IPS-NIHi11 (cell line): ENCODE measurements around the gene PRR5.
"Not testable (repeated sequence)": the region's sequence is repeated elsewhere in the genome, so short reads cannot be mapped to it uniquely, and the experiment has no call there.

ENCODE experiments used
- DNase-seq: peaks from one replicate; pipeline ENCODE4 v3.0.0; 2012; ENCODE audit warnings: mixed read lengths, low spot score

PRR5 gene

DNA sequence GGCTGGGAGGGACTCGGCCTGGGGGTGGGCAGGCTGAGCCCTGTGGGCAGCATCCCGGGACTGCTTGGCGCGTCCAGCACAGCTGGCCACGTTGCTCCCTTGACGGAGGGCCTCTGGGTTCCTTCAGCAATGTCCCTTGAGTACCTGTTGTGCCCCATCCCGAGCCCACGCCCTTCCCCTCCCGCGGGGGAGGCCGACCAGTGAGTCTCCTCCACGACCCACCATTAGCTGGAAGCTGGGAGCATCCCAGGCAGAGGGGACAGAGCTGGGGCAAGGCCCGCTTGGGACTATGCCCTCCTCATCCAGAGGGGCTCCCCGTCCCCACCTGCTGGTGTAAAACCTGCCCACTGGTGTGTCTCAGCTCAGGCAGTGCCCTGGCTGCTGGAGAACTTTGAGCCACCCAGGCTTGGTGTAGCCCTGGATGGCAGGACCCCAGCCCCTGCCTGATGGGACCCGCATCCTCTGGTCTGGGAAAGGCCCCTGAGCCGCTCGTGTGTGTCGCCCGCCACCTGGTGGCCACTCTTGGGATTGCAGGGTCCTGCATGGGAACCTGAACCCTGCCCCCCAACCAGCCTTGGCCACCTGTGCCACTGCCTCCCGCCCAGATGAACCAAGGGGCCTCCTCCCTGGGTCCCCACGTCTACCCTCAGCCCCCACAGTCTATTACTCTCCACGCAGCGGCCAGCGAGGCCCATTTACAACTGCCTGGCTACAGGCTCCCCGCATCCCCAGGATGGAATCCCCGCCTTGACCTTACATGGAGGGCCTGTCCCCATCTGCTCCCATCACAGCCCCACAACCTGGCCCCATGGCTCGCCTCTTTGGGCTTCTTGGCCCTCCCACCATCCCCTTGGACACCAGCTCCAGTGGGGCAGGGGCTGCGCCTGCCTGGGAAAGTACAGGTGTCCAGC, 33.8 kb downstream of the PRR5 start:
- peak; percentile 93 for DNase-seq

DNA sequence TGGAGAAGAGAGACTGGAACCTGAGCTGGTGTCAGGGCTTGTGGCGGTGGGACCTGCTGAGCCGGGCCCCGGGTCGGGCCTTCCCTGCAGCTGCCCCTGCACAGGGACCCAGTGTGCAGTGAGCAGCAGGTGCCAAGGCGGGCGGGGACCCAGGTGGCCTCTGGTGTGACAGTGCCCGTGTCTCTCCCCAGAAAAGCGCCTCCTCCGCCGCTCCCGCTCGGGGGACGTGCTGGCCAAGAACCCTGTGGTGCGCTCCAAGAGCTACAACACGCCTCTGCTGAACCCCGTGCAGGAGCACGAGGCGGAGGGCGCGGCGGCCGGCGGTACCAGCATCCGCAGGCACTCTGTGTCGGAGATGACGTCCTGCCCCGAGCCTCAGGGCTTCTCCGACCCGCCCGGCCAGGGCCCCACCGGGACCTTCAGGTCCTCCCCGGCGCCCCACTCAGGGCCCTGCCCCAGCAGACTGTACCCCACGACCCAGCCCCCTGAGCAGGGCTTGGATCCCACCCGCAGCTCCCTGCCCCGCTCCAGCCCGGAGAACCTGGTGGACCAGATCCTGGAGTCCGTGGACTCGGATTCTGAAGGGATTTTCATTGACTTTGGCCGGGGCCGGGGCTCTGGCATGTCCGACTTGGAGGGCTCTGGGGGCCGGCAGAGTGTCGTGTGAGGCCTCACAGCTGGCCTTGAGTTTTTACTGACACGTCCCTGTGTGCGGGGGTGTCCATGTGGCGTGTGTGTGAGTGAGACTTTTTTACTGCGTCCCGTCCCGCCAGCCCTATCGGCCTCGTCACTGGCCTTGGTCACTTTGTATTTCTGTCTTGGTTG, 34.8 kb downstream of the PRR5 start:
- no peak for DNase-seq

DNA sequence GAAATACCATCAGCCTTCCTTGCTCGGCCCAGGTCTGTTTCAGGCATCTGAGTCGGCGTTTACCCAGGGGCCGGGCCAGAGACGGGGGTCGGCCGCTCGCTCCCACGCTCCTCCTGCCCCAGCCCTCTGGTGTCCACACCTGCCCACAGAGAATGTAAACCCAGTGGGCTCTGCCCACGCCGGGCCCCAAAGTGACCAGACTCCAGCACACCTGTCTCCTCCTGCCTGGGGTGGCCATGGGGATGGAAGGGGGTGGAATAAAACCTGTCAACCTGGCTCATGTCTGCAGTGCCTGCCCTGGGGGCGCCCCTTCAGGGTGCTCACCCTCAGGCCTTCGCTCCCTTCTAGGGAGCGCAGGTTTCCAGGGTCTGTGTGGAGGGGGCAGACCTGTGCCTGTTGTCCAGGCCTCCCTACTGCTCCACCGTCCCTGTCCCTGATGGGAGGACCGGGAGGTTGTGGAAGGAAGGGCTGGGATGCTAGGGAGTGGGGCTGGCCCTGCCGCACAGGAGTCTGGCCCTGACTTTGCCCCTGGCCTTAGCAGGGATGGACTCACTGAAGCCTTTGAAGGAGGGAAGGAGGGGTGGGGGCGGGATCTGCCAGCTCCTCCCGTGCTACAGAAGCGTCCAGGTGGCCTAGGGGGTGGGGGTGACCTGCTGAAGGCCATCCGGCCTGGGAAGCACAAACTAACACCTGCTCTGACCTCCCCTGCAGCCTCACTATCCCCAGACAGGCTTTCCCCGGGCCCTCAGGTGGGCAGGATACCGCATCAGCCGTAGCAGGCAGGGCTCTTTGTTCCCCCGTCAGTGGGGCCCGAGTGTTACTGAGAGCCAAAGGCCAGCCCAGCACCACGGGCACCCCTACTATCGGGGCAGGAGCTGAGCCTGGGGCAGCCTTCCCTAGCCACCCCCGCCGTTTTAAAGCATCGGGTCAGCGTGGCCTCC, 35.7 kb downstream of the PRR5 start:
- no peak for DNase-seq

- peak; percentile 73 for DNase-seq
Measured at GRCh38 chr22:44738347-44738715, 36.3 kb downstream of the PRR5 start.

DNA sequence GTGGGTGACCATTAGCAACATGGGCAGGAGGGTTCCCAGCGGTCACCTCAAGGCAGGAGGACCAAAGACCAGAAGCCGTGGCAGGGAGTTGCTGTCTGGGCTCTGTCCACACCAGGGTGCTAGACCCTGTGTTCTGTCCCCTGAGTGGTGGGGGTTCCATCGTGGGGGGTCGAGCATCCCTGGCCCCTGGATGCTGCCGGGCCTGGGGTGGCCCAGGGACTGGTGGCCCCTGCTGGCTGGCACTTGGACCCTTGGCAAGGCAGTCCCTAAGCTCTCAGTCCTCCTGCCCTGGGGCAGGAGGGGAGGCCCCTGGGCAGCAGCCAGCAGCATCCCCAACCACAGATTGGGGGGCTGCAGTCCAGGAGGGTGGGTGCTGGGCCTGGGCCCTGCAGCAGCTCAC, 37.0 kb downstream of the PRR5 start:
- no peak for DNase-seq

DNA sequence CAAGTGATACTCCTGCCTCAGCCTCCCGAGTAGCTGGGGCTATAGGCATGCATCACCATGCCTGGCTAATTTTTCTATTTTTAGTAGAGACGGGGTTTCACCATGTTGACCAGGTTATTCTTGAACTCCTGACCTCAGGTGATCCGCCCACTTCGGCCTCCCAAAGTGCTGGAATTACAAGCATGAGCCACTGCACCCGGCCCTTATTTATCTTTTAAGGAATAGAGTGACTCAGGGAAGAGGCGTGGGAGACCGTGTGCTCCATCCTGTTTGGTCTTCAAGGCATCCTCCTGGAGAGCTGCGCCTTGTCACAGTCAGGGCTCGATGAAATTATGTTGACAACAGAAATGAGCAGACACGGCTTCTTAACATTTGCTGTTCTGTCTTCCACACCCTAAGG, 37.7 kb downstream of the PRR5 start:
- not testable (repeated sequence) for DNase-seq

GRCh38 chr22:44740307-44740706, 38.3 kb downstream of the PRR5 start:
- no peak for DNase-seq

DNA sequence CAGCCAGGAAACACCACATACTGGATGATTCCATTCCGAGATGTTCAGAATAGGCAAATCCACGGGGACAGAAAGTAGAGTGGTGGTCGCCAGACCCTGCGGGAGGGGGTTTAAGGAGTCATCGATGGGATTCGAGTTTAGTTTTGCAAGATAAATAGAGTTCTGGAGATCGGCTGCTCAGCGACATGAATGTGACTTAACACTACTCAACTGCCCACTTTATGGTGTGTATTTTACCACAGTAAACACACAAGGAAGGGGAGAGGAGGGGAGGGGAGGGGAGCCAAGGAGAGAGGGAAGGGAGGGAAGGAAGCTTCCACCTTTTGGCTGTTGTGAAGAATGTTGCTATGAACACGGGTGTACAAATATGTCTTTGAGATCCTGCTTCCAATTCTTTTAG, 39.9 kb downstream of the PRR5 start:
- no peak for DNase-seq

DNA sequence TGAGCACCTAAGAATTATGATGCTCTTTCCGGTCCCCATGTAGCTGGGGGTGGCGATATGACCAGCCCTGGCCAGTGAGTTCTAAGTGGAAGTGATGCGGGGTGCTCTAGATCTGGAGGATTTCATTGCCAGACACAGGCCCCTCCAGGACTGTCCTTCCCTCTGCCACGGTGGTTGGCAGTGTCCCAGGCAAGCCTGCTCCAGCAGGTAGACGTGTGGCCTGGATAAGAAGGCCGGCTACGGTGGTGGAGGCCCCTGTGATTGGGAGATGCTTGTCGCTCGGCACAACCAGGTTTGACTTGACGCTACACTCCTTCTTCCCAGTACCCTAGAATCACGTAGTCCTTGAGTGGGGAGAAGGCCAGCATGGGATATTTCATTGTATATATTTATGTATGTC, 41.2 kb downstream of the PRR5 start:
- no peak for DNase-seq

DNA sequence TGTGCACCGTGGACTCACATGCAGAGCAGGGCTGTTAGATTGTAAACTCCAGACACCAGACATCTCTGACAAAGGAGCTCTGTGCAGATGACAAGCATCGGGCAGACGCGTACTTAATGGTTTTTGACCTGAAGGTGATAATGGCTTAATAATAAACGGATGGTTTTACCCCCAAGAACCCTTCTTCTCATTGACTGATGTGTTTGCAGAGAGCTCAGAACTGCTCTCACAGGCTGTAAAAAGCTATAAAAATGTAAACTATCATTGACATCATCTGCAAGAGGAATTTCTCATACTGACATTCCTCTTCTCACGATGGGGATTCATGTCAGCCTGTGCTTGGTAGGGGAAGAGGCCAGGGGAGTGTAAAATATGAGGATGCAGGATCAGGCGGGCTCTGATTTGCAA, 41.8 kb downstream of the PRR5 start:
- no peak for DNase-seq

DNA sequence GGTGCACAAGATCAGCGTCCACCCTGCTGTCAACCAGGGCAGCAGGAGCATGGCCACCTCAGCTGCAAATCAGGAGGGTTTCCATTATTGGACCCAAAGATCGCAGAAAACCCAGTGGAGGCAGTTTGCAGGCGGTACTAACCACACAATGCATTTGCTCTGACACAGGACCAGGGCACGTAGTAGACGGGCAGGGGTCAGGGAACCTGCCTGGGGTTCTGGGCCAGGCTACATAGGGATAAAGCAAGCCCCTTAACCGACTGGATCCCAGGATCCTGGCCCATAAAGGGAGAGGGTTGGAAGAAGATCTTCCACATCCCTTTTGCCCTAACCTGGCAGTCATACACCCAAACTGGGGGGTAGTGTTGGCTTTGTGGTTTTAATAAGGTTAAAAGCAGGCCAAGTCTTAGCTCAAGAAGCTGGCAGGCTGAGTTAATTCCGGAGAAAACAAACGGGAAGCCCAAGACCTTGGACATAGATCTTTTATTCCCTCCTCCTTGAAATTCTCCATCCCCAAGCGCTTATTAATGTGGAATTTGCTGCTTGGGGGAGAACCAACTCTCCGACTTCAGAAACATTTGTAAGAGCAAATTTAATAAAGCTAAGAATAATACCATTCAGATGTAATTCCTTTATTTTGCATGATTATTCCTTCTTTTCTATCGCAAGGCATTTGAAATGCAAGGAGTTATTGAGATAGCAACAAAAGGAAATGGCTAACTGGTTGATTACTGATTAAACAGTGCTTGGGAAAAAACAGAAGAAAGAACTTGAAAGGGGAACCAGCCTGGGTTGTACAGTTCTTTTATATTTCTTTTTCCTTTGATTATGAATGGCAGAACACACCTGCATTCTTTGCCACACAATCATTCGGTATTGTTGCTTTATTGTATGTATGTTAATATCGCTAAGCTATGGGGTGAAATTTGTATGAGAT, 44.1 kb downstream of the PRR5 start:
- no peak for DNase-seq

- not testable (repeated sequence) for DNase-seq
Measured at GRCh38 chr22:44747784-44748127, 45.8 kb downstream of the PRR5 start.

GRCh38 chr22:44748524-44748923, 46.5 kb downstream of the PRR5 start:
- no peak for DNase-seq

DNA sequence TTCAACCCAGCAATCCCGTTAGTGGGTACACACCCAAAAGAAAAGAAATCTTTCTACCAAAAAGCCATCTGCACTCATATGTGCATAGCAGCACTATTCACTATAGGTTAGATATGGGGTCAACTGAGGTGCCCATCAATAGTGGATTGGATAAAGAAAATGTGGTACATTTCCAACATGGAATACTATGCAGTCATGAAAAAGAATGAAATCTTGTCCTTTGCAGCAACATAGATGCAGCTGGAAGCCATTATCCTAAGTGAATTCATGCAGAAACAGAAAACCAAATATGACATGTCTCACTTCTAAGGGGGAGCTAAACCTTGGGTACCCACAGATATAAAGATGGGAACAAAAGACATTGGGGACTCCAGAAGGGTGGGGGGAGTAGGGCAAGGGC, 48.5 kb downstream of the PRR5 start:
- no peak for DNase-seq

- DNase-seq, result peak; percentile 93
Measured at GRCh38 chr22:44752285-44753188, 50.5 kb downstream of the PRR5 start, which contains the start of gene ARHGAP8. Gene ARHGAP8, plus strand, starts transcription at chr22:44752575. Its CDS starts 33,953 bp downstream, at chr22:44786528.

- peak; percentile 13 for DNase-seq
Measured at GRCh38 chr22:44753189-44754042, 51.4 kb downstream of the PRR5 start.

DNA sequence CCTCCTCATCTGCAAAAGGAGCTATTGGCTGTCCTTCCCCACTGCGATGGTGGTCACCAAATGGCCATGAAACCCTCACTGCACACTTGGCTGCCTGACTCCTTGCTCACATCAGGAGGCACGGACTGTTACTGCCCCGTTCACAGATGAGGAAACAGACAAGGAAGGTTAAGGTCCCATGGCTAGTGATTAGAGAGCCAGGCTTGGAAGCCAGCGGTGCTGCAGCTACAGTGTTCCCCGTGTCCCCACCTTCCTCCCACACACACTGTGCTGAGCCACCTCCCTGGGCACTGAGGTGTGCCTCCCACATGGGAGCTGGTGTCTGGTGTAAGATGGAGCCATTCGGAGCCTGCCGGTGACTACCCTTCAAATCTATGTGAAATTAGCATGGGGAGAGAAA, 53.0 kb downstream of the PRR5 start:
- no peak for DNase-seq

DNA sequence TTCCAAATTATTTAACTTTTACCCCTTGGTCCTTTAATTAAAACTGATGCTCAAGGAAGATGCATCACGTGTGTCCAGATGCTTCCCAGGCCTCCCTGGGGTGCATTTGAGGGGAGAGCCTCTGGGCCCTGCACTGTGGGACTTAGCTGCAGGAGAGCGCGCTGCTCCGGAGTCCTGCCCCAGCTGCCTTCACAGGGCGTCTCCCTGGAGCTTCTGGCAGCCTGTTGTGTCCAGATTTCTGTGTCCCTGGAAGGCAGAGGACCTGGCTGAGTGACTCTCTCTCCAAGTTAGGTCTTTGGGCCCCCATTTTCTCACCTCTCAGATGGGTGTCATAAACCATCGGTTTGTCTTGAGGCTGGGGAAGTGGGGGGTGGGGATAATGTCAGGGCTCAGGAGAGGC, 53.4 kb downstream of the PRR5 start:
- DNase-seq, result no peak

GRCh38 chr22:44755956-44756361, 54.0 kb downstream of the PRR5 start:
- DNase-seq, result peak; percentile 55
